ENCODE data around the gene NR6A1.

DNA sequence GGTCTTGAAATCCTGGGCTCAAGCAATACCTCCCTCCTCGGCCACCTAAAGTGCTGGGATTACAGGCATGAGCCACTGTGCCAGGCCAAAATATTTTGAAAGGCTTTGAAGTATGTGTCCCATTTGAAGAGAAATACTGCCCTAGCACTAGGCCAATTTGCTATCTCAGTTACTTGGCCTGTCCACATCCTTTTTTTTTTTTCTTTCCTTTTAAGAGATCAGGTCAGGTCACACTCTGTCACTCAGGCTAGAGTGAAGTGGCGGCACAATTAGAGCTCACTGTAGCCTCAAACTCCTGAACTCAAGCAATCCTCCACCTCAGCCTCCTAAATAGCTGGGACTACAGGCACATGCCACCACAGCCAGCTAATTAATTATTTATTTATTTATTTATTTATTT is 84.2 kb downstream of the NR6A1 start:
- TF ChIP-seq CTCF (conservative IDR thresholded peaks at IDR 0.05; ENCODE audit: low read depth in 2 of 2) (no peak), CREB1 (CRISPR knock-in tag; IDR thresholded peaks at IDR 0.05; ENCODE audit: low read depth) (no peak), POLR2AphosphoS5 (IDR thresholded peaks at IDR 0.05; ENCODE audit: low read depth) (no peak), EZH2 (IDR thresholded peaks at IDR 0.05; ENCODE audit: low read depth, unreplicated experiment) (no peak), EZH2phosphoT487 (IDR thresholded peaks at IDR 0.05; ENCODE audit: unreplicated experiment) (no peak), NANOG (IDR thresholded peaks at IDR 0.05; ENCODE audit: borderline replicate concordance) (no peak)
- TF ChIP-seq, protein P1, sequence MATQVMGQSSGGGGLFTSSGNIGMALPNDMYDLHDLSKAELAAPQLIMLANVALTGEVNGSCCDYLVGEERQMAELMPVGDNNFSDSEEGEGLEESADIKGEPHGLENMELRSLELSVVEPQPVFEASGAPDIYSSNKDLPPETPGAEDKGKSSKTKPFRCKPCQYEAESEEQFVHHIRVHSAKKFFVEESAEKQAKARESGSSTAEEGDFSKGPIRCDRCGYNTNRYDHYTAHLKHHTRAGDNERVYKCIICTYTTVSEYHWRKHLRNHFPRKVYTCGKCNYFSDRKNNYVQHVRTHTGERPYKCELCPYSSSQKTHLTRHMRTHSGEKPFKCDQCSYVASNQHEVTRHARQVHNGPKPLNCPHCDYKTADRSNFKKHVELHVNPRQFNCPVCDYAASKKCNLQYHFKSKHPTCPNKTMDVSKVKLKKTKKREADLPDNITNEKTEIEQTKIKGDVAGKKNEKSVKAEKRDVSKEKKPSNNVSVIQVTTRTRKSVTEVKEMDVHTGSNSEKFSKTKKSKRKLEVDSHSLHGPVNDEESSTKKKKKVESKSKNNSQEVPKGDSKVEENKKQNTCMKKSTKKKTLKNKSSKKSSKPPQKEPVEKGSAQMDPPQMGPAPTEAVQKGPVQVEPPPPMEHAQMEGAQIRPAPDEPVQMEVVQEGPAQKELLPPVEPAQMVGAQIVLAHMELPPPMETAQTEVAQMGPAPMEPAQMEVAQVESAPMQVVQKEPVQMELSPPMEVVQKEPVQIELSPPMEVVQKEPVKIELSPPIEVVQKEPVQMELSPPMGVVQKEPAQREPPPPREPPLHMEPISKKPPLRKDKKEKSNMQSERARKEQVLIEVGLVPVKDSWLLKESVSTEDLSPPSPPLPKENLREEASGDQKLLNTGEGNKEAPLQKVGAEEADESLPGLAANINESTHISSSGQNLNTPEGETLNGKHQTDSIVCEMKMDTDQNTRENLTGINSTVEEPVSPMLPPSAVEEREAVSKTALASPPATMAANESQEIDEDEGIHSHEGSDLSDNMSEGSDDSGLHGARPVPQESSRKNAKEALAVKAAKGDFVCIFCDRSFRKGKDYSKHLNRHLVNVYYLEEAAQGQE (IDR thresholded peaks at IDR 0.05; ENCODE audit: unreplicated experiment) = no peak
- TF ChIP-seq, protein P2, sequence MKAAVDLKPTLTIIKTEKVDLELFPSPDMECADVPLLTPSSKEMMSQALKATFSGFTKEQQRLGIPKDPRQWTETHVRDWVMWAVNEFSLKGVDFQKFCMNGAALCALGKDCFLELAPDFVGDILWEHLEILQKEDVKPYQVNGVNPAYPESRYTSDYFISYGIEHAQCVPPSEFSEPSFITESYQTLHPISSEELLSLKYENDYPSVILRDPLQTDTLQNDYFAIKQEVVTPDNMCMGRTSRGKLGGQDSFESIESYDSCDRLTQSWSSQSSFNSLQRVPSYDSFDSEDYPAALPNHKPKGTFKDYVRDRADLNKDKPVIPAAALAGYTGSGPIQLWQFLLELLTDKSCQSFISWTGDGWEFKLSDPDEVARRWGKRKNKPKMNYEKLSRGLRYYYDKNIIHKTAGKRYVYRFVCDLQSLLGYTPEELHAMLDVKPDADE (IDR thresholded peaks at IDR 0.05) = no peak
